ENCODE data around the gene KCNJ1.

Gene KCNJ1

GRCh38 chr11:128881221-128881620 lies 14.1 kb upstream of the KCNJ1 start:
- no peak for DNase-seq (ENCODE audit: low read depth)

GRCh38 chr11:128879817-128880216 lies 12.7 kb upstream of the KCNJ1 start:
- DNase-seq (ENCODE audit: low read depth) = no peak

- no peak for DNase-seq (ENCODE audit: low read depth)
These were observed 11.4 kb upstream of the KCNJ1 start for GRCh38 chr11:128878455-128878854.

GRCh38 chr11:128877726-128878125 lies 10.6 kb upstream of the KCNJ1 start:
- no peak for DNase-seq (ENCODE audit: low read depth)

DNA sequence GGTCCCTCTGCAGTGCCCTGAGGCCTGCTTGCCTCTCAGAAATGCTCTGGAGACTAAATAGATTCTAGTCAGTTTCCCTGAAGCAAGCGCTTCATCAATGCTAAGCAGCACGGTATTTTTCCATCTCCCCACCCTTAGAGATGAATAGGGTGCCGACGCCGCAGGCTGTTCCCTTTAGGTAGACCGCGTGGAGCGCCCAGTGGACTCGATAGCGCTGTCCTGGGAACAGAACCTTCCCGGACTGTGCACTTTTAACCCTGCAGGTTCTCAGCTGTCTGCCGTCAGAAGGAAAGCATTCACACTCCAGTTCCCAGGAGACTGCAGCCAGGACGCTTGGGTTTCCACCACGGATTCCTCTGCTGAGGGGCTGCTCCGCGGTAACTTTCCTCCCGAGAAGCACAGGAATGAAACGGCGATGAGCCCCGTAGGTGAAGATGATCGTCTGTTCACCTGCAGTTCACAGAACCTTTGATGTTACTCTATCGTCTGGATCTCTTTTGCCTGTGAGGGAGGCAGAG lies 9.1 kb upstream of the KCNJ1 start:
- DNase-seq (ENCODE audit: low read depth) = no peak

DNA sequence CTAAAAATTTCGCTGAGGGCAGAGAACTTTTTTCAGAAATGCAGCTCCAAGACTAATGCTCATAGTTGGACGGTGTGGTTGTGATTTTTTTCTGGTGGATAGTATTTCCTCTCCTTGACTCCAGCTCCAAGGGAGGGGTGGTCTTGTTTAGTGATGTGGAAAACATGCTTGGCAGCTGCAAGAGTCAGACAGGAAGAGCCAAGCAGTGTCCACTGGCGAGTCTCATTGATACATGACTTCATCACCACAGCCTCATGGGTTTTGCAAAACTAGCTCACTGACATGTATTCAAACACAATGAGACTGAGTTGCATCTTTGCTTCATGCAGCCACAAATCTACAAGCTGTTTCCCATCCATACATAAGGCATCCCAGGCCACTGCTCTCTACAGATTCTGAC lies 7.3 kb upstream of the KCNJ1 start:
- DNase-seq (ENCODE audit: low read depth) = peak; percentile 3

- no peak for DNase-seq (ENCODE audit: low read depth)
These were observed 5.5 kb upstream of the KCNJ1 start for GRCh38 chr11:128872594-128872993.

DNA sequence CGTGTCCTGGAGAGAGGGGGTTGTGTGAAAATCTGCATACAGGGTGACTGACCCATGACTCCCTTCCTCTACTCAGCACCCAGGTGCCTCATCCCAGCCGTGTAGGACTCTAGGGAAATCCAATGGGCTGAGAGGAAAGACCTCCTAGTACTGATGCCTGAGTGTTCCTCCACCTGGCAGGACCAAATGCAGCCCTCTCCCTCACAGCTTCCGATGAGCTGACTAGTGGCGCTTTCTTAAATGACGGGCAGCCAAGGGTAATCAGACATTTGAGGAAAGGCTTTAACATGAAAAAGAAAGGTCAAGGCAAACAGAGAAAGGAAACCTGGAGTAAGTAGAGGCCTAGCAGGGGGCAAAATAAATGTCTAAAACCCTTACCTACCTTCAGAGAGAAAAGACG lies 5.0 kb upstream of the KCNJ1 start:
- no peak for DNase-seq (ENCODE audit: low read depth)

DNA sequence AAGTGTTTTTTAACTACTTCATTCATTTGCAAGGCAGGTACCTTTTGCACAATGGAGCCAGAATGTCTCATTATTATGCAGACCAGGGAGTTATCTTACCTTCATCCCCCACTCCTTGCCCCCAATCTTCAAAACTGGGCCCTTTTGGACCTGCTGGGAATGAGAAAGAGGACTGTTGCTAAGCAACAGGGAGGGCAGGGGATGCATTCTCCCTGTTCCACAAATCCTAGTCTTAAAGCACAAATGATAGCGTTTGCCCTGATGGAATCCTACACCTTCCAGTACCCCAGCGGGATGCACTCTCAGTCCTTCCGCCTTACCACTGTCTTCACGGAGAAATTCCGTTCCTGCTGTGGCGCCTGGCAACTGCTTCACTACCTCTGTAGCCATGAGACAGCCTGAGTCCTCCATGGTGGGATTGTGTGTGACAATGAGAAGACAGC lies 4.1 kb upstream of the KCNJ1 start:
- DNase-seq (ENCODE audit: low read depth) = no peak

DNA sequence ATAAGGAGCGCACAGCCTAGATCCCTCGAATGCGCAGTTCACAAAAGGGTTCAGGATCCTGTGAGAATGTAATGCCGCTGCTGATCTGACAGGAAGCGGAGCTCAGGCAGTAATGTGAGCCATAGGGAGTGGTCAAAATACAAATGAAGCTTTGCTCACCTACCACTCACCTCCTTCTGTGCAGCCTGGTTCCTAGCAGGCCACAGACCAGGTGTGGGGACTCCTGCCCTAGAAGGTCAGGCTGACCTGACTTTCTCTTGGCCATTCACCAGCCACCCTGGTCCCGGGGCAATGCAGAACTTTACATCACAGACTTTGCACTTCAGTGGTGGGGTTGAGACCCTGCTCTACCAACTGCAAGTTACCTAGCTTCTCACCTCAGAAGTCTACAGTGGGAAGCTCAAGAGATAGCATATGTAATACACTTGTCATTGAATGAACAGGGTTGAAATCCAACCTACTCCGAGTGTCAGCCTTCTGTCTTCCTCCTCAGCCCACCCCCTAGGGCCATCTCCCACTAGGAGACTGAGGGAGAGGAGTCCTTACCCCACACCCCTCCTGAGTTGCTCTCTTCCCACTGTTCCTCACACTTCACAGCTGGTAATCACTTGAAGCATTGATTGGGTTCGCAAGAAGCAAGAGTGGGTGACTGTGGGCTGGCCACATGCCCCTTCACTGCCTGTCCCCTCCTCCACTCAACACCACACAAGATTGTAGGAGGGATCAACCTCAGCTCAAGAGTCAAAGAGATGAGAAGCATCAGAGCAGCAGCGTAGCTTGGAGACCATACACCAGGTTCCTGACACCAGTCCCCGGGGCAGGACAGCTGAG lies 2.0 kb upstream of the KCNJ1 start:
- no peak for DNase-seq (ENCODE audit: low read depth)

GRCh38 chr11:128865490-128865889 lies 1.6 kb downstream of the KCNJ1 start:
- no peak for DNase-seq (ENCODE audit: low read depth)

- DNase-seq (ENCODE audit: low read depth) = peak; percentile 68
These were observed 4.0 kb downstream of the KCNJ1 start for GRCh38 chr11:128862908-128863660.

GRCh38 chr11:128862406-128862805 lies 4.7 kb downstream of the KCNJ1 start:
- no peak for DNase-seq (ENCODE audit: low read depth)

DNA sequence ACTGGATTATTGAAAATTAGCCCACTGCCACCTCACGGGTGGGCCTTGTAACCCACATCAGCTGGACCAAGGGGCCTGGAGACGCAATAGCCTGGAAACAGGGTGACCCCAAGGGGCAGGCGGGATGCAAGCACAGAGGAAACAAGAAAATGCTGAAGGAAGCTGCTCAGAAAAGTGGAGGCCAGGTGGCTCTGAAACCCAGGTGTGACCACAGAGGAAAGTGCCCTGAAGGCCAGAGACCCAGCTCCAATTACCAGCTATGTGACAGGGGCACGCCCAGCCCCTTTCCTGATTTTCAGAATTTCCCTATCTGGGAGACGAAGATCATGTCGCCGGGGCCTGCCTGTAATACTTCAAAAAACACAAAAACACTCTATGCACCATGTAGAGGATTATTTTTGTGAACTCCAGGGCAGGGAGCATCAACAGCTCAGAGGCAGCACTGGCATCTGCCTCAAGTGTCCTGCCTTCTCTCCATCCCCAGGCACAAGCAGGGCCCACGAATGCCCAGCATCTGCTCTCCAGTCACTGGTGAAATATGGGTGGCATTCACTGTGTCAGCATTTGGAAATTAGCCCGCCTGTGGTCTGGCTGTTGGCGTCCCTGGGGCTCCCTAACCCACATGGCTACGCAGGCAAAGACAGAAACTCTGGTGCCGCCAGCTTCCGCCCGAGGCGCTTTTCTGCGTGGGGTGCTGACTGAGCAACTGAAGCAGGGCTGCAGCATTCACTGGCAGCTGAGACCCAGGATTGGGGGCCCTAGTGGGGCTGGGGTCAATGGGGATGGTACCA lies 6.3 kb downstream of the KCNJ1 start:
- DNase-seq (ENCODE audit: low read depth) = peak; percentile 87

- no peak for DNase-seq (ENCODE audit: low read depth)
These were observed 7.3 kb downstream of the KCNJ1 start for GRCh38 chr11:128859563-128860441.

- DNase-seq (ENCODE audit: low read depth) = no peak
These were observed 9.8 kb downstream of the KCNJ1 start for GRCh38 chr11:128857341-128857740.

DNA sequence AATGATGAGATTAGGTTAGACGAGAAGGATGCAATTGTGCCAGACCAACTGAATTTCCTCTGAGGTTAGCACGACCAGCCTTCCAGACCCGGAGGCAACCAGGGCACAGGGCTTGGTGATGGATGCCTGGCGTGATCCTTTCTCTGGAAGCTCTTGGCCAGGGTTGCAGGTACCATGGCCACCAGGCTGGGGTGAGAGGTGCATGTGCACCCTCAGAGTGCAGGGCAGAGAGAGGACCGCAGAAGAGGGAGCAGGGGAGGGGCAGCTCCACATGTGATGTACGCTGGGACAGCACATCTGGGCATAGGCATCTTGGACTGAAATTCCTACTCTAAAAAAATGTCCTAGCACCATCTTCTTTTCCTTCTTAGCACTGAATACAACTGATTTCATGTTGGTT lies 10.9 kb downstream of the KCNJ1 start:
- no peak for DNase-seq (ENCODE audit: low read depth)

DNA sequence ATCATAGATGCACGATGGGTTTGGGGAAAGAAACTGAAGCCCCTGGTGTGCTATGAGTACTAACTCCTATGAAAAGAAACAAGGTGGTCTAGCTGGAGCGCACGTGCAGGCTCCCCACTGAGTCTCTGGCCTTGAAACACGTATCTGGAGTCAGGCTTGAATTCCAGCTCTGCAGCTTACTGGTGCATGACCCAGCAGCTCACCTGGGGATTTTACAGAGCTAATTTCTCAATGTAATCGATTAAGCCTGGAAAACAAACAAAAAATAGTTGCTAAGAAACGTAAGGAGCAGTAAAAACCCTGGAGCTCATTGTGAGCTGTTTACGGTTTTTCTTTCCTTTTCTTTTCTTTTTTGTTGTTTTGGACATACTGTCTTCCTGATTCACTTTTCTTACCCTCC lies 12.3 kb downstream of the KCNJ1 start:
- no peak for DNase-seq (ENCODE audit: low read depth)

DNA sequence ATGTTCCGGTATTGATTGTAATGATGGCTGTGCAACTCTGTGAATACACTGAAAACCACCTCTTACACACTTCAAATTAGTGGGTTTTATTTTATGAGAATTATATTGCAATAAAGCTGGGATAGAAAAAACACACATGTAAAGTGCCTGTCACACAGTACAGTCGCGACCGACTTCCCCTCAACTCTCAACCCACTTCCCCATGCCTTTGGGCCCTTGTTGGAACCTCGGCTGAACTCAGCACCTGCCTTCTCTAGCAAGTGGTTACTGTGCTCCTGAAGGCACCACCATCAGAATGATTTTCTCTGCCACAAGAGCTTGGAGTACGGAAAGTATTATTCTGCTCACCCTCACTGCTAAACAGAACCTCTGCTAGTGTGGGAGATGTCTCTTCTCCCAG lies 13.5 kb downstream of the KCNJ1 start:
- no peak for DNase-seq (ENCODE audit: low read depth)

GRCh38 chr11:128852327-128853023 lies 14.6 kb downstream of the KCNJ1 start:
- no peak for DNase-seq (ENCODE audit: low read depth)

Data from fibroblast of gingiva (primary cell).